PFSK-1 (cell line): ENCODE measurements around the gene TRPC5OS.

Experiments
- POLR2AphosphoS5 ChIP-seq: IDR thresholded peaks from 2 replicates; pipeline ENCODE4 v1.6.1; 2012; ENCODE audit warnings: low read depth, mild to moderate bottlenecking, control low read depth, low read length, moderate library complexity
- TAF1 ChIP-seq: IDR thresholded peaks from 2 replicates; pipeline ENCODE4 v1.6.1; 2012; ENCODE audit warnings: low read length, control low read depth, borderline replicate concordance; ENCODE audit not compliant: insufficient read depth

DNA sequence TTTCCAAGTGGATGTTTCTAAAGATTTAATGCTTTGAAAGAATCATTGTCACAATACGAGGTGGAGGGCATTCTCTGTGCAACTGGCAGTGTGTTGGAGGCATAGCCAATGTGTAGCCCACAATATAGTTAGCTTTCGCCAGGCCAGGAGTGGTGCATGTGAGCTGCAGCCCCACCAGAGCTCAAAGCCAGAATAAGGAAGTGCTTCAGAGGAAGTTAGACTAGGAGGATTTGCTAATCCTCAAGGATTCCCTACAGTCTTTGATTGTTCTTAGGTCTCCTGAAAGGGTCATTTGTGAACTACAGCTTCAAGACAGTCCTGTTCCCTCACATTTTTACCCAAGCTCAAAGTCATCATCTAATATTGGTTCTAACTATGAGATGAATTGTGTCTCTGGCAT, 16.4 kb downstream of the TRPC5OS start:
- TF ChIP-seq TAF1: no peak
- no peak for TF ChIP-seq POLR2AphosphoS5
